Head of caudate nucleus (tissue), 42 donors: ENCODE data around the gene PASD1.

Source experiments
- DNase-seq, 42 donors: peaks; one replicate each; pipeline versions ENCODE4 v3.0.0 to v3.0.0-alpha.2; 2020 to 2021; ENCODE audit warnings: mixed read lengths in 7 of 42
- intact Hi-C: fragments of 100-400 bp; cut with DNase I; formaldehyde crosslinking; loops from one replicate; pipeline ENCODE4 v1.15.0; 2022

Gene PASD1

GRCh38 chrX:151697522-151697921 is 134.0 kb downstream of the PASD1 start:
- intact Hi-C loops: no loop called here
- no peak for DNase-seq

GRCh38 chrX:151698485-151698884 is 135.0 kb downstream of the PASD1 start:
- intact Hi-C loops: no loop called here
- peak in 1 of 42 donors; percentile 15 for DNase-seq

GRCh38 chrX:151699746-151700145 is 136.3 kb downstream of the PASD1 start:
- intact Hi-C loops: no loop called here
- DNase-seq: peak in 1 of 42 donors; percentile 18

- DNase-seq: peak in 1 of 42 donors; percentile 18
- intact Hi-C loops: no loop called here
Measured at GRCh38 chrX:151700581-151700980, 137.1 kb downstream of the PASD1 start.

- DNase-seq: no peak
- intact Hi-C loops: no loop called here
Measured at GRCh38 chrX:151701071-151701470, 137.6 kb downstream of the PASD1 start.

- DNase-seq: peak in 1 of 42 donors; percentile 18
- intact Hi-C loops: no loop called here
Measured at GRCh38 chrX:151701531-151701930, 138.1 kb downstream of the PASD1 start.

- DNase-seq: peak in 1 of 42 donors; percentile 29
- intact Hi-C loops: no loop called here
Measured at GRCh38 chrX:151702026-151702714, 138.7 kb downstream of the PASD1 start.

- intact Hi-C loops: no loop called here
- peak in 1 of 42 donors; percentile 26 for DNase-seq
Measured at GRCh38 chrX:151702741-151703340, 139.4 kb downstream of the PASD1 start.

GRCh38 chrX:151703487-151703886 is 140.0 kb downstream of the PASD1 start:
- DNase-seq: peak in 5 of 42 donors; percentile 3 to 37 (median 23)
- intact Hi-C loops: no loop called here

- intact Hi-C loops: no loop called here
- peak in 1 of 42 donors; percentile 34 for DNase-seq
Measured at GRCh38 chrX:151704041-151704663, 140.7 kb downstream of the PASD1 start.

- peak in 2 of 42 donors; percentile 15 to 20 for DNase-seq
- intact Hi-C loops: no loop called here
Measured at GRCh38 chrX:151708821-151709220, 145.3 kb downstream of the PASD1 start.

- intact Hi-C loops: no loop called here
- DNase-seq: no peak
Measured at GRCh38 chrX:151710457-151710856, 147.0 kb downstream of the PASD1 start.

- DNase-seq: peak in 1 of 42 donors; percentile 11
- intact Hi-C loops: no loop called here
Measured at GRCh38 chrX:151711154-151711553, 147.7 kb downstream of the PASD1 start.

GRCh38 chrX:151711787-151712186 is 148.3 kb downstream of the PASD1 start:
- intact Hi-C loops: no loop called here

GRCh38 chrX:151712253-151712652 is 148.8 kb downstream of the PASD1 start:
- intact Hi-C loops: no loop called here

More at GRCh38 chrX:151711787-151712186, 148.3 kb downstream of the PASD1 start:
- DNase-seq: no peak

GRCh38 chrX:151713849-151714248 is 150.4 kb downstream of the PASD1 start:
- peak in 12 of 42 donors; percentile 4 to 43 (median 27) for DNase-seq
- intact Hi-C loops: no loop called here

More at GRCh38 chrX:151712253-151712652, 148.8 kb downstream of the PASD1 start:
- no peak for DNase-seq

GRCh38 chrX:151714362-151714761 is 150.9 kb downstream of the PASD1 start:
- DNase-seq: no peak

GRCh38 chrX:151715752-151716151 is 152.3 kb downstream of the PASD1 start, which contains the start of gene FATE1:
Gene FATE1, plus strand, starts transcription at chrX:151716035. Its CDS starts 85 bp downstream, at chrX:151716120.
- intact Hi-C loops: no loop called here
- DNase-seq: no peak

More at GRCh38 chrX:151714362-151714761, 150.9 kb downstream of the PASD1 start:
- intact Hi-C loops: no loop called here

GRCh38 chrX:151722241-151722846 is 158.9 kb downstream of the PASD1 start:
- intact Hi-C loops: no loop called here
- DNase-seq: peak in 11 of 42 donors; percentile 2 to 46 (median 15)
